Astrocyte (in vitro differentiated cells and primary cell): ENCODE results near the gene PELO.

ENCODE experiments used
- CTCF ChIP-seq: IDR thresholded peaks from 2 replicates; pipeline ENCODE4 v1.5.1; 2011; ENCODE audit warnings: low read depth, mild to moderate bottlenecking, inconsistent platforms, low read length, moderate library complexity; ENCODE audit not compliant: insufficient read depth
- EZH2 ChIP-seq: IDR thresholded peaks from 2 replicates; pipeline ENCODE4 v1.6.1; 2012; ENCODE audit warnings: mild to moderate bottlenecking, low read length, inconsistent platforms; ENCODE audit not compliant: insufficient read depth

- no peak for TF ChIP-seq CTCF
- TF ChIP-seq EZH2 = no peak
Measured at GRCh38 chr5:52784737-52785136, 3.0 kb upstream of the PELO start.
